Tibial artery (tissue), 4 donors: ENCODE measurements around the gene HSDL2.
"Not testable (repeated sequence)": the region's sequence is repeated elsewhere in the genome, so short reads cannot be mapped to it uniquely, and the experiment has no call there.

ENCODE experiments used
- DNase-seq, 2 donors: peaks; one replicate each; pipeline ENCODE4 v3.0.0-alpha.2; 2019
- H3K27ac ChIP-seq, 2 donors: fragments of 200-600 bp; sonication (generic) in 1 of 2; 1 replicate in 1 of 2; 2 replicates in 1 of 2; pipeline ENCODE4 v1.5.1; 2018 to 2019; ENCODE audit warnings: mild to moderate bottlenecking in 1 of 2
- H3K27me3 ChIP-seq, 2 donors: fragments of 200-600 bp; sonication (generic) in 1 of 2; one replicate each; pipeline versions ENCODE4 v1.5.1 to v1.6.0; 2016 to 2019
- H3K36me3 ChIP-seq, 3 donors: fragments of 200-600 bp; sonication (generic) in 2 of 3; one replicate each; pipeline ENCODE4 v1.5.1; 2016 to 2019; ENCODE audit warnings: mild to moderate bottlenecking in 2 of 3
- H3K4me1 ChIP-seq, 4 donors: fragments of 200-600 bp; sonication (generic) in 2 of 4; 1 replicate in 3 of 4; 2 replicates in 1 of 4; pipeline ENCODE4 v1.5.1; 2016 to 2019
- H3K4me3 ChIP-seq, 2 donors: fragments of 200-600 bp; sonication (generic) in 1 of 2; 1 replicate in 1 of 2; 2 replicates in 1 of 2; pipeline ENCODE4 v1.5.1; 2018 to 2019; ENCODE audit warnings: mild to moderate bottlenecking in 2 of 2
- H3K9me3 ChIP-seq, 3 donors: fragments of 200-600 bp; sonication (generic) in 1 of 3; one replicate each; pipeline ENCODE4 v1.5.1; 2016 to 2019
- CTCF ChIP-seq, 2 experiments: fragments of 200-600 bp in 1 of 2; fragments of 450-650 bp in 1 of 2; IDR thresholded peaks; one replicate each; pipeline ENCODE4 v1.5.1; 2017 to 2019; ENCODE audit warnings: antibody characterized with exemption in 2 of 2, mild to moderate bottlenecking in 1 of 2, moderate library complexity in 1 of 2
- intact Hi-C: fragments of 100-400 bp; cut with DNase I; formaldehyde crosslinking; loops from one replicate; pipeline ENCODE4 v1.15.0; 2023; ENCODE audit warnings: low total_unique reads

HSDL2 gene

DNA sequence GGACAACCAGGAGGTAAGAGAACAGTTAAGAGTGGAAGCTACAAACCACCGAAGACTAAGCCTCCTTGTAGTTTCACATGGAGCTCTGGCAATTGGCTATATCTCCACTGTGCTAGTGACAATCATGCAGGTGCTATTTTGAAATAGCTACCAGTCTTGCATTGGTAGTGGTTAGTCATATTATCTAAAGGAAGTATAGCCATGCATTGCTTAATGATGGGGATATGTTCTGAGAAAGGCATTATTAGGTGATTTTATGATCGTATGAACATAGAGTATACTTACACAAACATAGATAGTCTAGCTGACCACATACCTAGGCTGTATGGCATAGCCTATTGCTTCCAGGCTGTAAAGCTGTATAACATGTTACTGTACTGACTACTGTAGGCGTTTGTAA, 28.4 kb downstream of the HSDL2 start:
- peaks cover 0 to 23% (median 0%) of the 10 kb centered on the region in 4 donors for H3K4me1 ChIP-seq
- no peak for TF ChIP-seq CTCF (IDR thresholded peaks at IDR 0.05)
- intact Hi-C loops = no loop called here
- H3K9me3 ChIP-seq = no peaks in the 10 kb centered on the region
- no peak for DNase-seq
- no peaks in the 10 kb centered on the region for H3K27me3 ChIP-seq
- no peak overlapping the region for H3K27ac ChIP-seq
- peaks cover 21 to 48% (median 43%) of the 10 kb centered on the region in 3 donors for H3K36me3 ChIP-seq
- H3K4me3 ChIP-seq = no peak overlapping the region

DNA sequence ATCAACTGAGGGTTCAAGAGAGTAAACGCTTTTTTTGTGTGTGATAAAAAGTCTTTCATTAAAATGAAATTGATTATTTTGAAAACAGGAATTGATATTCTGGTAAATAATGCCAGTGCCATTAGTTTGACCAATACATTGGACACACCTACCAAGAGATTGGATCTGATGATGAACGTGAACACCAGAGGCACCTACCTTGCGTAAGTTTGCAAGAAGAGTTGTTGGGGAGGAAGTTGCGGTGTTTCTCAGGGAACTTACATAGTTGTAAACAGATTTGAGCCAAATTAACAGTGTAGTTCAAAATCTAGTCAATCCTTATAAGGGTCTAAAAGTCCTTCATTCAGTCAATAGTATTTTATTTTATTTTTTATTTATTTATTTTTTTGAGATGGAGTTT, 28.9 kb downstream of the HSDL2 start:
- intact Hi-C loops = no loop called here
- DNase-seq = no peak
- H3K4me3 ChIP-seq = no peak overlapping the region
- TF ChIP-seq CTCF (IDR thresholded peaks at IDR 0.05) = no peak
- peaks cover 21 to 48% (median 43%) of the 10 kb centered on the region in 3 donors for H3K36me3 ChIP-seq
- no peaks in the 10 kb centered on the region for H3K27me3 ChIP-seq
- H3K4me1 ChIP-seq = peaks cover 0 to 23% (median 0%) of the 10 kb centered on the region in 4 donors
- H3K27ac ChIP-seq = no peak overlapping the region
- no peaks in the 10 kb centered on the region for H3K9me3 ChIP-seq

GRCh38 chr9:112409758-112410157, 29.9 kb downstream of the HSDL2 start:
- intact Hi-C loops = no loop called here
- H3K36me3 ChIP-seq = peaks cover 21 to 48% (median 43%) of the 10 kb centered on the region in 3 donors

GRCh38 chr9:112411626-112412027, 31.7 kb downstream of the HSDL2 start:
- H3K27ac ChIP-seq = no peak overlapping the region
- TF ChIP-seq CTCF (IDR thresholded peaks at IDR 0.05) = no peak

More at GRCh38 chr9:112409758-112410157, 29.9 kb downstream of the HSDL2 start:
- no peak overlapping the region for H3K27ac ChIP-seq
- H3K27me3 ChIP-seq = no peaks in the 10 kb centered on the region
- H3K9me3 ChIP-seq = no peaks in the 10 kb centered on the region
- H3K4me3 ChIP-seq = no peak overlapping the region
- no peak for DNase-seq
- TF ChIP-seq CTCF (IDR thresholded peaks at IDR 0.05) = no peak
- H3K4me1 ChIP-seq = peaks cover 0 to 16% (median 0%) of the 10 kb centered on the region in 4 donors

DNA sequence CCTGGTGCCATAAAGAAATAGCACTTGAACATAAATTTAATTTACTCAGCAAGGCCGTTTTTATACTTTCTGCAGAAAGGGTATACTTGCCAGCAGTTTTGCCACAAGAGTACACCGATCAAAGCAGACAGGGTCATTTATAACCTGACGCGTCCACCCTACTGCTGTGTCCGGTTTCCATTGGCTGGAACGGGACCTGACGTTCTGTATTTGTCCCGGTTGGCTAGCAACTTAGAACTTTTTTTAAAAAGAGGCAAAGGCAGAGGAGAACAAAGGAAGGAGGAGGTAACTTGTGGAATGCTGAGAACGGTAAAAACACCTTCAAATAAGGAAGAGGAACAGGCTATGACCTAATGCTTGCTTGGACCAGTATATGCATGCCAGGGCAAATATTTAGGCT, 33.8 kb downstream of the HSDL2 start:
- intact Hi-C loops, H3K9me3 ChIP-seq, H3K27me3 ChIP-seq, H3K4me3 ChIP-seq, DNase-seq, H3K27ac ChIP-seq: not testable (repeated sequence)
- peaks cover 12 to 17% (median 15%) of the 10 kb centered on the region in 3 donors for H3K36me3 ChIP-seq
- peaks cover 0 to 16% (median 0%) of the 10 kb centered on the region in 4 donors for H3K4me1 ChIP-seq

More at GRCh38 chr9:112411626-112412027, 31.7 kb downstream of the HSDL2 start:
- intact Hi-C loops = no loop called here
- H3K36me3 ChIP-seq = peaks cover 16 to 33% (median 29%) of the 10 kb centered on the region in 3 donors
- peaks cover 0 to 16% (median 0%) of the 10 kb centered on the region in 4 donors for H3K4me1 ChIP-seq
- DNase-seq = no peak
- H3K27me3 ChIP-seq = no peaks in the 10 kb centered on the region
- H3K4me3 ChIP-seq = no peak overlapping the region
- H3K9me3 ChIP-seq = no peaks in the 10 kb centered on the region

DNA sequence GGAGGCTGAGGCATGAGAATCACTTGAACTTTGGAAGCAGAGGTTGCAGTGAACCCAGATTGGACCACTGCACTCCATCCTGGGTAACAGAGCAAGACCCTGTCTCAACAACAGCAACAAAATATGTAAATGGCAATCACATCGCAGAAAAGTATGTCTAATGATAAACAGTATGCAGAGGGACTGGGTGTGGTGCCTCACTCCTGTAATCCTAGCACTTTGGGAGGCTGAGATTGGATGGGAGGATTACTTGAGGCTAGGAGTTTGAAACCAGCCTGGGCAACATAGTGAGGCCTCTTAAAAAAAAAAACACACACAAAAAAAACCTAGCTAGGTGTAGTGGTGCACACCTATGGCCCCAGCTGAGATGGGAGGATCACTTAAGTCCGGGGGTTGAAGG, 40.3 kb downstream of the HSDL2 start:
- Histone ChIP-seq H3K27me3 (no peaks in the 10 kb centered on the region), H3K4me3 (no peak overlapping the region), H3K27ac (no peak overlapping the region), H3K9me3 (no peaks in the 10 kb centered on the region), H3K36me3 (peaks cover 29 to 48% (median 32%) of the 10 kb centered on the region in 3 donors), H3K4me1 (no peaks in the 10 kb centered on the region)
- intact Hi-C loops = no loop called here
- no peak for TF ChIP-seq CTCF (IDR thresholded peaks at IDR 0.05)
- no peak for DNase-seq
